Left renal cortex interstitium (tissue), 4 donors: ENCODE measurements around the gene CTRL. TPM values are rescaled to one million over a fixed set of nuclear protein-coding genes. Genes with fewer than 3 reads are reported as not detected.
A peak's percentile ranks its signal among the peaks of the same experiment; 100 is the strongest.
"Not testable (repeated sequence)": the region's sequence is repeated elsewhere in the genome, so short reads cannot be mapped to it uniquely, and the experiment has no call there.

Source experiments
- DNase-seq, 4 donors: peaks; one replicate each; pipeline ENCODE4 v3.0.0-alpha.2; 2013; ENCODE audit warnings: low read depth in 4 of 4, low spot score in 2 of 4, missing footprints in 1 of 4
- polyA plus RNA-seq, 4 donors: library from polyadenylated mRNA; unstranded; fragments of 120-200 nt; gene quantifications; one replicate each; pipeline ENCODE4 v1.2.1, GENCODE V29; 2013; ENCODE audit not compliant: insufficient read length in 4 of 4

The CTRL gene
- 1 to 10 TPM; 4.5 to 7.1 (median 5.8) TPM for polyA plus RNA-seq

DNA sequence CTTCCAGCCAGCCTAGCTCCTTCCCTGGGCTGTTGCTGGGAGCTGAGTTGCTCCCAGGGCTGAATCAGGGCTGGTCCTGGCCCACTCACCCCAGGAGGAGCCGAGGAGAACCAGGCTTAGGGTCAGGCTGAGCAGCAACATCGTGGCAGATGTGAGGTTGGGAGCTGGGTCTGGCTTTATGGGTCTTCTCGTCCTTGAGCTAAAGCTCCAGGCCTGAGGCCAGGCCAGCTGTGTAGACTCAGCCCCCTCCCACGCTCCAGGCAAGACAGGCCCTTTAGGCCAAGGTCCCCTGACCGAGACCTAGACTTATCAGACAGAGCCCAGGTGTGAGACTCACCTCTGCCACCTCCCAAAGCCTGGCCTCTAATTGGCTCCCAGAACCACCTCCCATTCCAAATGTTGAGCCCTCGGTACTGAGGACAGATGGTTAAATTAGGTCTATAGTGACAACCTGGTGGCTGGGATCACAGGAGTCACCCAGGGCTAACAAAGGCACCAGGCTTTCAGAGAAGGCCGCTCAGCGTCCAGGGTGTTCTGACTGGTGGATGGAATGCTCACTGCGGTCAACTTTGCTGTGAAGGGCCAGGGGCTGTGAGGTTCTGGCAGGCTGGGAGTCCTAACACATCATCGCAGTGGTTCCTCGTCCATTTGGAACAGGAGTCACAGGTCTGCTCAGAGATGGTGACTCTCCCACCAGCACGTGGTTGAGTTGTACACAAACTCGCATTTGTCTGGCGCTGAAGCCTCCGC is at the start of gene CTRL:
Gene CTRL (minus strand): TSS at position 151 of the 750 bp plus-strand sequence. CDS start 10 bp downstream, at position 141.
- DNase-seq, result no peak

- no peak for DNase-seq
Observed at GRCh38 chr16:67979955-67980678, 48.5 kb upstream of the CTRL start, which contains the start of gene DPEP3. TSS of gene DPEP3 (minus strand) at chr16:67980499. CDS start at chr16:67980380, 119 bp downstream.

- DNase-seq, result no peak
Observed at GRCh38 chr16:67977469-67978227, 46.0 kb upstream of the CTRL start.

DNA sequence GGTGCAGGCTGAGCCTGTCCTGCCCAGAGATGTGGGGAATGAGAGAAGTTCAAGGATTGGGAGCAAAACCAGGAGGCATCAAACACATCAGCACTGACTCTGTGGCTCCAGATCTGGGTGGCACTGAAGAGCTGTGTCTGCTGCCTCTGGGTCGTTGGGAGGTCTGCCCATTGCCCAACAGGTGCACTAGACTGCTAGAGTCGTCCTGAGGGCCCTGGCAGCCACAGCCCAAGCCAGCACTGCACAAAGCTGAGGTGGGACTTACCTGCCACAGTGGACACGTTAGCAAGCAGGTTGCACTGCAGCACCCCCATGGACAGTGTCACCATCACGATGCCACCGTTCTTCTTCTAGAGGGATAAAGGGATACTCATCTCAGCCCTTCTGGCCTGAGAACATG is 45.3 kb upstream of the CTRL start:
- DNase-seq, result no peak

DNA sequence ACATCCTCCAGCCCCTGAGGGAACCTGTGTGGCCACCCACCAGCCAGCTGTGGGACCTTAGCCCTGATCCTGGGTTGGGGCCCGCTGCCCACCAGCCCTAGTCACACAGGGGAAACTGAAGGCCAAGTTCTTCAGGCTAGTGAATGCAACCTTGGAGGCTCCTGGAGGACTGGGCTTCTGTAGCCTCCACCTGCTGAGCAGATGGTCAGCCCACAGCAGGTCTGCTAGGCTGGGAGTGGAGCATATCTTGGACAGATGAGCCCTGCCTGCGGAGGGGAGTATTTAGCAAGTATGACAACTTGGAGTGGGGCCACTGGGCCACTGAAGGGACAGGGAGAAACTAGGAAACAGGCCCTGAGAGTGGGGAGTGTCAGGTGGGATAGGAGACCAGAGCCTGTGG is 44.5 kb upstream of the CTRL start:
- DNase-seq, result no peak

- DNase-seq, result no peak
Observed at GRCh38 chr16:67975321-67976105, 43.9 kb upstream of the CTRL start.

- DNase-seq, result not testable (repeated sequence)
Observed at GRCh38 chr16:67972285-67972684, 40.6 kb upstream of the CTRL start.

DNA sequence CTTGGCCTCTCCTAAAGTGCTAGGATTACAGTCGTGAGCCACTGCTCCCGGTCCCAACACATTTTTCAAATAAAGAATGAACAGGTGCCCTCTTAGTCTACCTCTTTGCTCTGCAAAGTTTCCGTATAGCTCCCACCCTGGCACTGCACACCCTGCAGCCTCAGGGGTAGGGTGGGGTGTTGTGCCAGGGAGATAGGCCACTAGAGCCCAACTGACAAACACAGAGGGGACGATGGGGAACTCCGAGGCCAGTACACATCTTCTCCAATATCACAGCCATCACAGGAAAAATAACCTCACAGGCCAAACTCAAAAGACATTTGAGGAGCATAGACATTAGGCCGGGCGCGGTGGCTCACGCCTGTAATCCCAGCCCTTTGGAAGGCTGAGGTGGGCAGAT is 39.4 kb upstream of the CTRL start:
- DNase-seq, result no peak

DNA sequence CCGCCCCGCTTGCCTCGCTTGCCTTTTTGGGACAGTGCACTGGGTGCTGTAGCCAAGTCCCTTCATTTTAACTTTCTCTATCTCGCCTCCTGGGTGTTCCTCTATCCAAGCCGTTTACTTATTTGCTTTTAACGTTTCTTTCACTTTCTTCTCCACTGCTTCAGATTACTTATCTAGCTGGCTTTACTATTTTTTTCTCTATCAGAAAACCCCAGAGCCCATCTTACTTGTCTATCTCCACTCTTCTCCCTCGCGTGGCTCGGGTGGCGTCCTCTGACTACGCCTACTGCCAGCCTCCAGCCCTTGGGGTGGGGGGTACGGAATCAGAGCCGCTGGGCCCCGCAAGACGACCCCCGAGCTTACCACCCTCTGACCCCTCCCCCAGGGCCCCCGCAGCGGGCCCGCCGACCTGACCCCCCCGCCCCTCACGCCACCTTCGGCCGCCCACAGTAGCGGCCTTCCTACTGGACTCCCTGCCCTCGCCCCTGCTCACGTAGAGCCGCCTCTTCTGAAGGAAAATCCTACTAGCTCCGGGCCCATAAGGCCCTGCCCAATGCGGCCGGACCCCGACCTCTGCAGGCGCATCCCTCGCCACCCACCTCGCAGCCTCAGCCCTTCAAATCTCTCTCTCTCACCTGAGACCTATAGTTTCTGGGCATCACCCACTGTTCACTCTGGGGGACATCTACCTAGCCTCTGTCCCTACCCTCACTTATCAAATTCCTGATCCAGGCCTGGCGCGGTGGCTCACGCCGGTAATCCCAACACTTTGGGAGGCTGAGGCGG is 37.8 kb upstream of the CTRL start:
- no peak for DNase-seq

DNA sequence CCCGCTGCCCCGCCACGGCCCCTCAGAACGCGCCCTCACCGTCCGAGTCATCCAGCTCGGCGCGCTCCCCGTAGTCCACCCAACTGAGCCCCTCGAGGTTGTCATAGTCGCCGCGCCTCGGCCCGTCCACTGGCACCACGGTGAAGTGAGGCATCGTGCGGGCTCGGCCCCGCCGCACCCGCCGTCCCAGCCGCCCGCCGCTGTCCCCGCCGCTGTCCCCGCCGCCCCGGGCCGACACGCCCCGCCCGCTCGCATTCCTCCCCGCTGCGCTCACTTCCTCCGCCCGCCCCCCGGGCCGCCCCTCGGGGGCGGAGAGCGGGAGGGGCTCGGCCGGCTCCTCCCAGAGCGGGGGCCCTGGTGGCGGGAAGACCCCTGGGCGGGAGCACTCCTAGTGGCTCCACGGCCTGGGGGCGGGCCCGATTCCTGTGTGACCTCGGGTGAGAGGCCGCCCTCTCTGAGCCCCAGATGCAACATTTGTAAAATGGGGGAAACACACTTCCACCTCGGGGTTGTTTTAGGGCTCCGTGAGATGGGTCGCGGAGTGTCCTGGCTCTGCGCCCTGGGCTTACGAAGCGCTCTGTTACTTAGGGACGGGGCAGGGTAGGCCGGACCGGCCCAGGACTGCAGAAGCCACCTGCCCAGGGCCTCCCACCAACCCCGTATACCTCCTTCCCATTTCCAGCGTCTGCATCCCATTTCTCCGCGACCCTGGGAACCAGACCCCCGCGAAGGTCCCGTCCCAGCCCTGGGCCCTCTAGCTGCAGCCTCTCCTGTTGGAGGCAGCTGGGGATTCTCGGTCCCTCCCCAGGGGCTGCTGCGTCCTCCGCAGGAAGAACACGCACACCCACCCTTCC is 37.0 kb upstream of the CTRL start, which contains the start of gene SLC12A4:
Gene SLC12A4 (minus strand): TSS at position 238 of the 854 bp plus-strand sequence. CDS start 84 bp downstream, at position 154.
- peak in 2 of 4 donors; percentile 75 to 84 for DNase-seq

GRCh38 chr16:67967958-67968399 is 36.3 kb upstream of the CTRL start:
- DNase-seq, result peak in 1 of 4 donors; percentile 12

DNA sequence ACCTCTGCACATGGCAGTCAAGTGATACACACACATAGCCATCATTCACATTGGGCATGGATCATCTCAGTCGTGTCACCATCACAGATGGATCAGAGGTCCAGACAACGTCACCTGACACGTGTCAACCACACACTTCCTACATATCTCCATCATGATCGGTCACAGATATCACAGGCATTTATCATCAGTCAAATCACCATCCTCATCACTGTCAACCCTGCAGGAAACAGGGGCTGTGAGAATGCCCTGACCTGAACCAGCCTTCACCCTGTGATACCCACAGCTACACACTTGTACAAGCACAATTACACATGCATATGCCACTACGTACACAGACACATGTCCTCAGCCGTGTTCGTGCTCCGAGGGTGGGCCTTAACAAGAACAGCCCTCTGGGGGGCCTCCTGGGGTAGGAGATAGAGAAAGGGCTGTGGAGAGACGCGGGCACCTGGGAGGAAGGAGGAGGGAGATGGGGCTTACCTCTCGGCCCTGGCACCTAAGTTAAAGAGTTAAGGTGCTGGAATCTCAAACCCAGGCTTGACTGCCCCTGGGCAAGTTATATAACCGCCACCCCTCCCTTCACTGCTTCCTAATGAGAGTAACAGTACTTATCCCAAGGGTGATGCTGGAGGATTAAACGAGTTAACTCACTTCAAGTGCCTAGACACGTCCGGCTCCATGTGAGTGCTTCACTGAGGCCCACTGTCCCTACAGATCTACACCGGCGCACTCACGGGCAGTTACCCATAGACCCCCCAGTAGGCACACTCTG is 35.7 kb upstream of the CTRL start:
- peak in 2 of 4 donors; percentile 7 to 11 for DNase-seq

DNA sequence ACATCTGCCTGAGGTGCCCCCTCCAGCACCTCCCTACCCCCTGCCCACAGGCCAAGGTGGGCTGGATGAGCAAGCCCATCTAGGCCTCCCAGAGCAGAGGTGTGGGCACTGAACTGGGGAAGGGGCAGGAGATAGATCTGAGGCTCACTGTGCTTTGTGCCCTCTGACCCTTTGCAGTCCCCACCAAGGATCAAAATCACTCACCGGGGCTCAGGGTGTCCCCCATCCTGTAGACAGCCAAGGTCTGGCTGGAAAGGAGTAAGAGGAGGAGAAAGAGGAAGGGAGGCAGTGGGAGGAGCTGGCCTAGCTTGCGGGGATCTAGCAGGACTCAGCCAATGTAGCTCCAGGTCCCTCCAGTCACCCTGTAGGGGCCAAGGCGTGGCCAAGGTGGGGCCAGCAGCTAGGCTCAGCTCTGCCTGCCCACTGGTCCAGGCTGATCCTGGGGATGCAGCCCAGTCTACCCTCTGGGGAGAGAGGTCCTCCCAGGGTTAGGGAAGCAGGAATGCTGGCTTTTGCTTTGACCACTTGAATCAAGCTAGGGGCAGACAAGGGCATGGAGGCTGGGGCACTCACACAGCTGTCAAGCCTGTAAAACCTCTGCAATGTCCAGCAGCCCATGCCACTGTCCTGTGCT is 35.0 kb upstream of the CTRL start:
- no peak for DNase-seq

GRCh38 chr16:67965668-67966548 is 34.2 kb upstream of the CTRL start:
- DNase-seq, result no peak

GRCh38 chr16:67964477-67965131 is 32.9 kb upstream of the CTRL start:
- no peak for DNase-seq
